Measurements from ENCODE around the gene CDC42. TPM values are rescaled to one million over a fixed set of nuclear protein-coding genes. Genes with fewer than 3 reads are reported as not detected.

The CDC42 gene
- total and polyA plus RNA-seq, 2 of the 13 experiments (the other 11 are each of a cell fraction or from before 2014, with no cell fraction given) = 138 to 237 TPM

DNA sequence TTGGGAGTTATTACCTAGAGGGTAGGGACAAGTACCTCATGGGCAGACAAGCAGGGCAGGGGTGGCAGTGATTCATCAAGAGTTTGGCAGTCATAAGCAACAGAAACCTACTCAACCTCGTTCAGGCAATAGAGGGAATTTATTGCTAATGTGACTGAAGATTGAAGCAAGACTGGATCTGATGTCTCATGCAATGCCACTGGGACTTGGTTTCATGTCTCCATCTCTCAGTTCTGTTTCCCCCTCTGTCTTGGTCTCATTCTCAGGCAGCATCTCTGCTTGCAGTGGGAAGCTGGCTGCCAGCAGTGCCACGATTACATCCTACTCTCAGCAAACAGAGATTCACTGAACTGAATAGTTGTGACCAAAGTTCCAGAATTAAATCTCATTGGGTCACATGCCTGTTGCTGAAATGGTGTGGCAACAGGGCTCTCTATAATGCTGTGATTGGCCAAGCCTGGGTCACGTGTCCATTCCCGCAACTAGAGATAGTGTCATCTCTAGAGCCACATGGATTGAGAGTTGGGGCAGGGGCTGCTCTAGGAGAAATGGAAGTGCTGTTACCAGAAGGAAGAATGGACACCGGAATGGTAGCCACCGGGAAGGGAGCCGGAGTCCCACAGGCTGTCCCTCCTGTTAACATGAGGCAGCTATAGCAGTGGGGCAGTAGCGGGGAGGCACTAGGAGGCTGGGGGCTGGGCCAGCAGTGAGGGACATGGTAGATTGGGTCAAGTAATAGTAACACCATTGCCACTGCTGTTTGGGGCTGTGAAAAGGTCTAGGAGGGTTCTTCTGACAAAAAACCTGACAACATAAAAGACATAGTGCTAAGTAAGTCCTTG lies 3.9 kb upstream of the CDC42 start (continued):
- TF ChIP-seq, protein P1, sequence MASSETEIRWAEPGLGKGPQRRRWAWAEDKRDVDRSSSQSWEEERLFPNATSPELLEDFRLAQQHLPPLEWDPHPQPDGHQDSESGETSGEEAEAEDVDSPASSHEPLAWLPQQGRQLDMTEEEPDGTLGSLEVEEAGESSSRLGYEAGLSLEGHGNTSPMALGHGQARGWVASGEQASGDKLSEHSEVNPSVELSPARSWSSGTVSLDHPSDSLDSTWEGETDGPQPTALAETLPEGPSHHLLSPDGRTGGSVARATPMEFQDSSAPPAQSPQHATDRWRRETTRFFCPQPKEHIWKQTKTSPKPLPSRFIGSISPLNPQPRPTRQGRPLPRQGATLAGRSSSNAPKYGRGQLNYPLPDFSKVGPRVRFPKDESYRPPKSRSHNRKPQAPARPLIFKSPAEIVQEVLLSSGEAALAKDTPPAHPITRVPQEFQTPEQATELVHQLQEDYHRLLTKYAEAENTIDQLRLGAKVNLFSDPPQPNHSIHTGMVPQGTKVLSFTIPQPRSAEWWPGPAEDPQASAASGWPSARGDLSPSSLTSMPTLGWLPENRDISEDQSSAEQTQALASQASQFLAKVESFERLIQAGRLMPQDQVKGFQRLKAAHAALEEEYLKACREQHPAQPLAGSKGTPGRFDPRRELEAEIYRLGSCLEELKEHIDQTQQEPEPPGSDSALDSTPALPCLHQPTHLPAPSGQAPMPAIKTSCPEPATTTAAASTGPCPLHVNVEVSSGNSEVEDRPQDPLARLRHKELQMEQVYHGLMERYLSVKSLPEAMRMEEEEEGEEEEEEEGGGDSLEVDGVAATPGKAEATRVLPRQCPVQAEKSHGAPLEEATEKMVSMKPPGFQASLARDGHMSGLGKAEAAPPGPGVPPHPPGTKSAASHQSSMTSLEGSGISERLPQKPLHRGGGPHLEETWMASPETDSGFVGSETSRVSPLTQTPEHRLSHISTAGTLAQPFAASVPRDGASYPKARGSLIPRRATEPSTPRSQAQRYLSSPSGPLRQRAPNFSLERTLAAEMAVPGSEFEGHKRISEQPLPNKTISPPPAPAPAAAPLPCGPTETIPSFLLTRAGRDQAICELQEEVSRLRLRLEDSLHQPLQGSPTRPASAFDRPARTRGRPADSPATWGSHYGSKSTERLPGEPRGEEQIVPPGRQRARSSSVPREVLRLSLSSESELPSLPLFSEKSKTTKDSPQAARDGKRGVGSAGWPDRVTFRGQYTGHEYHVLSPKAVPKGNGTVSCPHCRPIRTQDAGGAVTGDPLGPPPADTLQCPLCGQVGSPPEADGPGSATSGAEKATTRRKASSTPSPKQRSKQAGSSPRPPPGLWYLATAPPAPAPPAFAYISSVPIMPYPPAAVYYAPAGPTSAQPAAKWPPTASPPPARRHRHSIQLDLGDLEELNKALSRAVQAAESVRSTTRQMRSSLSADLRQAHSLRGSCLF (CRISPR knock-in tag; IDR thresholded peaks at IDR 0.05; ENCODE audit: borderline replicate concordance) = no peak
- TF ChIP-seq ATAD3A (CRISPR knock-in tag; IDR thresholded peaks at IDR 0.05) = no peak
- no peak for TF ChIP-seq SMARCC2 (IDR thresholded peaks at IDR 0.05)
- no peak for TF ChIP-seq TP53 (CRISPR knock-in tag; conservative IDR thresholded peaks at IDR 0.05)
- TF ChIP-seq PLRG1 (conservative IDR thresholded peaks at IDR 0.05) = no peak
- TF ChIP-seq, protein P2, sequence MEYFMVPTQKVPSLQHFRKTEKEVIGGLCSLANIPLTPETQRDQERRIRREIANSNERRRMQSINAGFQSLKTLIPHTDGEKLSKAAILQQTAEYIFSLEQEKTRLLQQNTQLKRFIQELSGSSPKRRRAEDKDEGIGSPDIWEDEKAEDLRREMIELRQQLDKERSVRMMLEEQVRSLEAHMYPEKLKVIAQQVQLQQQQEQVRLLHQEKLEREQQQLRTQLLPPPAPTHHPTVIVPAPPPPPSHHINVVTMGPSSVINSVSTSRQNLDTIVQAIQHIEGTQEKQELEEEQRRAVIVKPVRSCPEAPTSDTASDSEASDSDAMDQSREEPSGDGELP (IDR thresholded peaks at IDR 0.05; ENCODE audit: borderline replicate concordance, low read depth) = no peak
- peak; percentile 73 for TF ChIP-seq CEBPG (CRISPR knock-in tag; IDR thresholded peaks at IDR 0.05)
- TF ChIP-seq ATRX (CRISPR knock-in tag; IDR thresholded peaks at IDR 0.05; ENCODE audit: borderline replicate concordance) = no peak
- TF ChIP-seq CHD2 (IDR thresholded peaks at IDR 0.05; ENCODE audit: low read depth, low read length) = no peak
- TF ChIP-seq ZNF589 (CRISPR knock-in tag; conservative IDR thresholded peaks at IDR 0.05) = no peak
- TF ChIP-seq ZKSCAN5 (CRISPR knock-in tag; IDR thresholded peaks at IDR 0.05) = no peak
- TF ChIP-seq, protein P3, sequence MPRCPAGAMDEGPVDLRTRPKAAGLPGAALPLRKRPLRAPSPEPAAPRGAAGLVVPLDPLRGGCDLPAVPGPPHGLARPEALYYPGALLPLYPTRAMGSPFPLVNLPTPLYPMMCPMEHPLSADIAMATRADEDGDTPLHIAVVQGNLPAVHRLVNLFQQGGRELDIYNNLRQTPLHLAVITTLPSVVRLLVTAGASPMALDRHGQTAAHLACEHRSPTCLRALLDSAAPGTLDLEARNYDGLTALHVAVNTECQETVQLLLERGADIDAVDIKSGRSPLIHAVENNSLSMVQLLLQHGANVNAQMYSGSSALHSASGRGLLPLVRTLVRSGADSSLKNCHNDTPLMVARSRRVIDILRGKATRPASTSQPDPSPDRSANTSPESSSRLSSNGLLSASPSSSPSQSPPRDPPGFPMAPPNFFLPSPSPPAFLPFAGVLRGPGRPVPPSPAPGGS (CRISPR knock-in tag; IDR thresholded peaks at IDR 0.05) = no peak
- TF ChIP-seq ASH2L (IDR thresholded peaks at IDR 0.05; ENCODE audit: insufficient read length, low read depth, low read length) = no peak
- no peak for TF ChIP-seq KLF13 (CRISPR knock-in tag; IDR thresholded peaks at IDR 0.05)
- TF ChIP-seq ZNF678 (CRISPR knock-in tag; IDR thresholded peaks at IDR 0.05) = no peak
- TF ChIP-seq CHD4 (IDR thresholded peaks at IDR 0.05; ENCODE audit: borderline replicate concordance, low read length) = no peak
- no peak for TF ChIP-seq ZIK1 (CRISPR knock-in tag; IDR thresholded peaks at IDR 0.05; ENCODE audit: borderline replicate concordance, low read depth)
- TF ChIP-seq, protein P4, sequence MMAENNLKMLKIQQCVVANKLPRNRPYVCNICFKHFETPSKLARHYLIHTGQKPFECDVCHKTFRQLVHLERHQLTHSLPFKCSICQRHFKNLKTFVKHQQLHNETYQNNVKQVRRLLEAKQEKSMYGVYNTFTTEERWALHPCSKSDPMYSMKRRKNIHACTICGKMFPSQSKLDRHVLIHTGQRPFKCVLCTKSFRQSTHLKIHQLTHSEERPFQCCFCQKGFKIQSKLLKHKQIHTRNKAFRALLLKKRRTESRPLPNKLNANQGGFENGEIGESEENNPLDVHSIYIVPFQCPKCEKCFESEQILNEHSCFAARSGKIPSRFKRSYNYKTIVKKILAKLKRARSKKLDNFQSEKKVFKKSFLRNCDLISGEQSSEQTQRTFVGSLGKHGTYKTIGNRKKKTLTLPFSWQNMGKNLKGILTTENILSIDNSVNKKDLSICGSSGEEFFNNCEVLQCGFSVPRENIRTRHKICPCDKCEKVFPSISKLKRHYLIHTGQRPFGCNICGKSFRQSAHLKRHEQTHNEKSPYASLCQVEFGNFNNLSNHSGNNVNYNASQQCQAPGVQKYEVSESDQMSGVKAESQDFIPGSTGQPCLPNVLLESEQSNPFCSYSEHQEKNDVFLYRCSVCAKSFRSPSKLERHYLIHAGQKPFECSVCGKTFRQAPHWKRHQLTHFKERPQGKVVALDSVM (CRISPR knock-in tag; IDR thresholded peaks at IDR 0.05) = peak; percentile 16; the same call in 1 of the 2 replicates

Measured in HepG2 (cell line).